ENCODE measurements around the gene TMEM258.

DNA sequence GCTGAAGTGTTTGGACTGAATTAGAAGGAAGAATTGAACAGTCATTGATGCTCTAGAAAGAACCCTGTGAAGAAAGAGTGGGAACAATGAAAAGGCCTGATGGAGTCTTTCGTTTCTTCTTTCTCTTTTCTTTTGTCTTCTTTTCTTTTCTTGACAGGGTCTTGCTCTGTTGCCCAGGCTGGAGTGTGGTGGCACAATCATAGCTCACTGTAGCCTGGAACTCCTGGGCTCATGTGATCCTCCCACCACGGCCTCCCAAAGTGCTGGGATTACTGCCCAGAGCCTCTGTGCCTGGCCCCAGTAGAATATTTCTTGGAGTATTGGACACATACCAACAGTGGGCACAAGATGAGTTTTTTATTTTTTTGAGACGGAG lies 1.4 kb upstream of the TMEM258 start:
- TF ChIP-seq POLR2AphosphoS5 (IDR thresholded peaks at IDR 0.05; ENCODE audit: low read depth, low read length) (no peak), TAF1 (IDR thresholded peaks at IDR 0.05; ENCODE audit: borderline replicate concordance, insufficient read depth, low read length) (no peak), SIN3A (IDR thresholded peaks at IDR 0.05; ENCODE audit: borderline replicate concordance, insufficient read depth, low read length) (no peak), REST (IDR thresholded peaks at IDR 0.05; ENCODE audit: insufficient read depth in 1 of 2, low read depth in 2 of 2, low read length in 2 of 2) (no peak)

Measured in PFSK-1 (cell line).